ENCODE results near the gene SYNGR2.

DNA sequence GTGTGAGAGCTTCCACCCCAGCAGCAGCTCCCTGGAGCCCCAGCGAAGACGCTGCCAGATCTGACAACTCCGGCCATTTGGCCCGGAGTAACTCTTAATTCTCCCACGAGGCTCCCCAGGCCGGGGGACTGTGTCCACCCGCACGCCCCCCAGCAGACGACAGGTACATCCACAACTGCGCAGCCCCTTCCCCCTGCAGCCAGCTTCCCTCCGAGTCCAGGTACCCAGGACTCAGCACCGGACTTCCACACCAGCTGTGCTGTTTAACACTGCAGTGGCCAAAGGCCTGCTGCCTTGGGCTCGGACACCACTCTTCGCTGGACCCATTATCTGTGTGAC, 7.2 kb downstream of the SYNGR2 start:
- no peak for TF ChIP-seq POLR2AphosphoS5 (IDR thresholded peaks at IDR 0.05; ENCODE audit: low read depth, low read length)
- TF ChIP-seq, protein P1, sequence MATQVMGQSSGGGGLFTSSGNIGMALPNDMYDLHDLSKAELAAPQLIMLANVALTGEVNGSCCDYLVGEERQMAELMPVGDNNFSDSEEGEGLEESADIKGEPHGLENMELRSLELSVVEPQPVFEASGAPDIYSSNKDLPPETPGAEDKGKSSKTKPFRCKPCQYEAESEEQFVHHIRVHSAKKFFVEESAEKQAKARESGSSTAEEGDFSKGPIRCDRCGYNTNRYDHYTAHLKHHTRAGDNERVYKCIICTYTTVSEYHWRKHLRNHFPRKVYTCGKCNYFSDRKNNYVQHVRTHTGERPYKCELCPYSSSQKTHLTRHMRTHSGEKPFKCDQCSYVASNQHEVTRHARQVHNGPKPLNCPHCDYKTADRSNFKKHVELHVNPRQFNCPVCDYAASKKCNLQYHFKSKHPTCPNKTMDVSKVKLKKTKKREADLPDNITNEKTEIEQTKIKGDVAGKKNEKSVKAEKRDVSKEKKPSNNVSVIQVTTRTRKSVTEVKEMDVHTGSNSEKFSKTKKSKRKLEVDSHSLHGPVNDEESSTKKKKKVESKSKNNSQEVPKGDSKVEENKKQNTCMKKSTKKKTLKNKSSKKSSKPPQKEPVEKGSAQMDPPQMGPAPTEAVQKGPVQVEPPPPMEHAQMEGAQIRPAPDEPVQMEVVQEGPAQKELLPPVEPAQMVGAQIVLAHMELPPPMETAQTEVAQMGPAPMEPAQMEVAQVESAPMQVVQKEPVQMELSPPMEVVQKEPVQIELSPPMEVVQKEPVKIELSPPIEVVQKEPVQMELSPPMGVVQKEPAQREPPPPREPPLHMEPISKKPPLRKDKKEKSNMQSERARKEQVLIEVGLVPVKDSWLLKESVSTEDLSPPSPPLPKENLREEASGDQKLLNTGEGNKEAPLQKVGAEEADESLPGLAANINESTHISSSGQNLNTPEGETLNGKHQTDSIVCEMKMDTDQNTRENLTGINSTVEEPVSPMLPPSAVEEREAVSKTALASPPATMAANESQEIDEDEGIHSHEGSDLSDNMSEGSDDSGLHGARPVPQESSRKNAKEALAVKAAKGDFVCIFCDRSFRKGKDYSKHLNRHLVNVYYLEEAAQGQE (IDR thresholded peaks at IDR 0.05; ENCODE audit: insufficient read depth in 1 of 2, low read depth in 2 of 2, low read length in 2 of 2): no peak
- TF ChIP-seq TAF1 (IDR thresholded peaks at IDR 0.05; ENCODE audit: borderline replicate concordance, insufficient read depth, low read length): no peak
